ENCODE data around the gene VIPR2.
"Not testable (repeated sequence)": the region's sequence is repeated elsewhere in the genome, so short reads cannot be mapped to it uniquely, and the experiment has no call there.

VIPR2 gene

DNA sequence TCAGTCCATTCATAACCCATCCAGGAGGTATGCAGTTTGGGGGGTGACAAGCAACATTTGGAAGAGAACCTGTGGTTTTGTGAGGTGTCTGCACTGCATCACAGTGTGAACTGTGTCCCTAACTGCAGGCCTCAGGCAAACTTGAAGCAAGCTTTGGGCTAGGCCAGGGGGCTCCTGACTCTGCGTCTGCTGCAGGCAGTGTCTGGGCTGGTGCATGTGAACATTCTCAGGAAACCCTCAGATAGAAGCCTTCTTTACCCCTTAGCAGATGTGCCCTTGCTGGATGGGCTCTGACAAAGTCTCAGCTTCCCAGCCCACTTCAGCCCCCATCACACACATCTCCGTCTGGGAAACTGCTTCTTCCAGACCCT, 61.0 kb downstream of the VIPR2 start:
- Histone ChIP-seq H3K27ac (ENCODE audit: low read depth, low read length) (no peak overlapping the region), H3K27me3 (ENCODE audit: control insufficient read depth, insufficient read depth, low read length) (no peaks in the 10 kb centered on the region), H3K4me3 (ENCODE audit: low read depth, low read length) (no peak overlapping the region), H3K9me3 (ENCODE audit: control insufficient read depth, insufficient read depth, low read length) (no peaks in the 10 kb centered on the region), H3K36me3 (ENCODE audit: control insufficient read depth, insufficient read depth, low read length) (no peaks in the 10 kb centered on the region), H3K4me1 (ENCODE audit: control insufficient read depth, insufficient read depth, low read length) (no peaks in the 10 kb centered on the region), H3K9ac (ENCODE audit: low read depth, low read length) (no peak overlapping the region)

DNA sequence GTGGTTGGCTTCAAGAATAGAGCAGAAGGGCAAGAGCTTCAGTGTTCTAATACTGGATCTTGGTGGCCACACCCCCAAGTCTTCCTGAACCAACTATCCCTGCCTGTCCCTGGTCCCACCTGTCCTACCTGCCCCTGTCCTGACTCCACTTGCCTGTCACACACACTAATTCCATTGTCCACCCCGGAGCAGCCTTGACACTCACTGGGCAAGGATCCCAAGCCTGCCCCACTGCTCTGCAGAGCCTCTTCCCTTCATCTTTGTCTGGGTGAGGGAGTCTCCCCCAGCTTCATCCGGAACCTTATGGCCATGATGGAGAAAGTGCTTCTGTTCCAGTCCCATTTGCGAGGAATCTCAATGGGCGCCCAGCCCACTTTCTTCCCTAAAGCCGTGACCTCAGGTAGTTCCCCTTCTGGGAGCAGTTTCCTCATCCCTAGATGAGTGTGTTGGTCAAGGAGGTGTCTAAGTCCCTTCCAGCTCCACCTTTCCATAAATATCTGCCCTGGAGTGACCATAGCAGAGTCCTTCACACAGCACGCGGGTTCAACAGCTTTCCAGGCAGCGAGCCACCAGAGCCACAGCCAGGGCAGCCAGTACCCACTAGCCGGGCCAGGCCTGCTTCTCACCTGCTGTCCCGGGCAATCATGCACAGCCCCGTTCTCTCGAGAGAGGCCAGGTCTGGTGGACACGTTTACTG, 61.5 kb downstream of the VIPR2 start:
- no peak overlapping the region for H3K4me3 ChIP-seq (ENCODE audit: low read depth, low read length)
- H3K27ac ChIP-seq (ENCODE audit: low read depth, low read length): no peak overlapping the region
- H3K9ac ChIP-seq (ENCODE audit: low read depth, low read length): no peak overlapping the region
- H3K27me3 ChIP-seq (ENCODE audit: control insufficient read depth, insufficient read depth, low read length): no peaks in the 10 kb centered on the region
- no peaks in the 10 kb centered on the region for H3K36me3 ChIP-seq (ENCODE audit: control insufficient read depth, insufficient read depth, low read length)
- H3K9me3 ChIP-seq (ENCODE audit: control insufficient read depth, insufficient read depth, low read length): no peaks in the 10 kb centered on the region
- no peaks in the 10 kb centered on the region for H3K4me1 ChIP-seq (ENCODE audit: control insufficient read depth, insufficient read depth, low read length)

DNA sequence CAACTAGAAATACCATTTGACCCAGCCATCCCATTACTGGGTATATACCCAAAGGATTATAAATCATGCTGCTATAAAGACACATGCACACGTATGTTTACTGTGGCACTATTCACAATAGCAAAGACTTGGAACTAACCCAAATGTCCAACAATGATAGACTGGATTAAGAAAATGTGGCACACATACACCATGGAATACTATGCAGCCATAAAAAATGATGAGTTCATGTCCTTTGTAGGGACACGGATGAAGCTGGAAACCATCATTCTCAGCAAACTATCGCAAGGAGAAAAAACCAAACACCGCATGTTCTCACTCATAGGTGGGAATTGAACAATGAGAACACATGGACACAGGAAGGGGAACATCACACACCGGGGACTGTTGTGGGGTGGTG, 62.6 kb downstream of the VIPR2 start:
- not testable (repeated sequence) for H3K4me3 ChIP-seq (ENCODE audit: low read depth, low read length); H3K36me3 ChIP-seq (ENCODE audit: control insufficient read depth, insufficient read depth, low read length); H3K9me3 ChIP-seq (ENCODE audit: control insufficient read depth, insufficient read depth, low read length); H3K27me3 ChIP-seq (ENCODE audit: control insufficient read depth, insufficient read depth, low read length); H3K4me1 ChIP-seq (ENCODE audit: control insufficient read depth, insufficient read depth, low read length); H3K9ac ChIP-seq (ENCODE audit: low read depth, low read length); H3K27ac ChIP-seq (ENCODE audit: low read depth, low read length)

DNA sequence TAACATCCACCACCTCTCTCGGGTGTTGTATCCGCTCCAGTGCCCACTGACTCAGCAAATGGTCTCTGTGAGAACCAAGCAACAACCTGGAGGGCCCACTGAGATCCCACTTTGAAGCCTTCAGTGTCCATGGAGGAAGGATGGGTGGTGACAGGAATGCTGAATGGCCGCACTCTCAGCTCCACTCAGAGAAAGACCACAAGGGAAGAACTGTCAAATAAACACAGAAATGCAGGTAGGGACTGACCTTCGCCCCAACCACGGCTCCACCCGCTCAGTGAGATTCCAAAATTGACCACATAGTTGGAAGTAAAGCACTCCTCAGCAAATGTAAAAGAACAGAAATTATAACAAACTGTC, 65.8 kb downstream of the VIPR2 start:
- H3K36me3 ChIP-seq (ENCODE audit: control insufficient read depth, insufficient read depth, low read length): no peaks in the 10 kb centered on the region
- H3K27me3 ChIP-seq (ENCODE audit: control insufficient read depth, insufficient read depth, low read length): no peaks in the 10 kb centered on the region
- H3K9me3 ChIP-seq (ENCODE audit: control insufficient read depth, insufficient read depth, low read length): no peaks in the 10 kb centered on the region
- no peak overlapping the region for H3K4me3 ChIP-seq (ENCODE audit: low read depth, low read length)
- H3K9ac ChIP-seq (ENCODE audit: low read depth, low read length): no peak overlapping the region
- H3K27ac ChIP-seq (ENCODE audit: low read depth, low read length): no peak overlapping the region
- no peaks in the 10 kb centered on the region for H3K4me1 ChIP-seq (ENCODE audit: control insufficient read depth, insufficient read depth, low read length)

DNA sequence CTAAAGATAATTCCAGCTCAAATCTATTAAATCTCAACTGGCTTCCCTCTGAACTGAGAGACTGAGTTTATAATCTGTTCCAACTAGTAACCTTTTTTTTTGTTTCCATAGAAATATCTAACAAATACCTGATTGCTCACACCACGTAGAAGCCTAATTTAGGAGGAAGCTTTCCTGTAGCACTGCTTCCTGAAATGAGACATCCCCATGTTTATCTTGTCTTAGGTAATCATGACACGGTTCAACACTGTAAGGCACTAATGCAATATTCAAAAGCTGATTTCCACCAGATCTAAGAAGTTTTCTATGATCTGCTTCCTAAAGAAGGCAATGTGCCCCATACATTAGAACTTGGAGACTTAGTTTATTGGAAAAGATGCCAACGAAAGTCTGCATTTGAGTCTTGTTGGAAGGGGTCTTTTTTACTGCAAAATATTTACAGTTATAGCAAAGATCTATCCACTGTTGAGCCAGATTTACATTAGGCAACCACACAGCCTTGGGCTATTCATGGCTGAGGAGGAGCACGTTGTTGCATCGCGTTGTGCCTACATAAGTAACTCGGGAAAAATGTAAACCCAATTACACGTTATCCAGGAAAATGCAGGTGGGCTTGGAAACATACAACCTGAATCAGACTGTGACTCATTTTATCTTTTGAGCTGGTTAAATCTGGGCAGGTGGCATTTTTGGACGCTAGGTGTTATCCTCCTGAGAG, 66.3 kb downstream of the VIPR2 start:
- Histone ChIP-seq H3K4me1 (ENCODE audit: control insufficient read depth, insufficient read depth, low read length) (no peaks in the 10 kb centered on the region), H3K36me3 (ENCODE audit: control insufficient read depth, insufficient read depth, low read length) (no peaks in the 10 kb centered on the region), H3K27me3 (ENCODE audit: control insufficient read depth, insufficient read depth, low read length) (no peaks in the 10 kb centered on the region)

DNA sequence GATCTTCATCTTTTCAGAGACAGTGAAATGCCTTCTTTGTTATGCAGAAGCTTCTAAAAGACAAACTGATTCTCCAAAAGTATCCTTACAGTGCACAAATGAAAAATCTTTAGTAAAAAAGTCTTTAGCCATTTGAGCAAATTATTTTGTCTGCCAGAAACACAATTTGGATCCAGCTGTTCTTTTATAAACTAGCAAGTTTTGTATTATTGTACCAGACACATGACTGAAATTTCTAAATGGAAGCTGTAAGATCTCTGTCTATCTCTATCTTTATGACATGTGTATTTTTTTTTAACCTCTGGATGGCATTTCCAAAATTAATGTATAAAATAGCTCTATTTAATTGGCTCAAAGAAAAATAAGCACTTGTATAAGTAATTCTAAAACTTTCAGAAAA, 68.3 kb downstream of the VIPR2 start:
- no peaks in the 10 kb centered on the region for H3K36me3 ChIP-seq (ENCODE audit: control insufficient read depth, insufficient read depth, low read length)
- no peak overlapping the region for H3K4me3 ChIP-seq (ENCODE audit: low read depth, low read length)

More for the DNA sequence above, 66.3 kb downstream of the VIPR2 start:
- Histone ChIP-seq H3K9me3 (ENCODE audit: control insufficient read depth, insufficient read depth, low read length) (no peaks in the 10 kb centered on the region), H3K9ac (ENCODE audit: low read depth, low read length) (no peak overlapping the region), H3K4me3 (ENCODE audit: low read depth, low read length) (no peak overlapping the region), H3K27ac (ENCODE audit: low read depth, low read length) (no peak overlapping the region)

DNA sequence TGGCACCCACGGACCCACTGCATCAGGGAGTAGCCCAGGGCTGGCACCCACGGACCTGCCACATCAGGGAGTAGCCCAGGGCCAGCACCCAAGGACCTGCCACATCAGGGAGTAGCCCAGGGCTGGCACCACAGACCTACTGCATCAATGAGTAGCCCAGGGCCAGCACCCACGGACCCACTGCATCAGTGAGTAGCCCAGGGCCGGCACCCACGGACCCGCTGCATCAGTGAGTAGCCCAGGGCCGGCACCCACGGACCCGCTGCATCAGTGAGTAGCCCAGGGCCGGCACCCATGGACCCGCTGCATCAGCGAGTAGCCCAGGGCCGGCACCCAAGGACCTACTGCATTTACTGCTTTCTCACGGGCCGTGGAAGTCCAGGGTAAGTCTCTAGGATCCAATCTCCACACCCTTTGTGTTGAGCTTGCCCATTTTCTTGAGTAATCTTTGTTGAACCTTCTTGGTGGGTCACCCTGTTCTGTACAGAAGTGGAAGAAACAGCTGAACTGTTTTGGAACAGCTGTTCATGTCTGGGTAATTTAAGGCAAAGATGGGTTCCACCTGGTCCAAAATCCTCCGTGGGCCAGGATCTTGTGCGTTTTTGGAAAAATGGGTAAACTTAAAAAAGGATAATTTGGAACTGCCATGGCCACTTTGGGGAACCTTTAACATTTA, 69.0 kb downstream of the VIPR2 start:
- Histone ChIP-seq H3K9me3 (ENCODE audit: control insufficient read depth, insufficient read depth, low read length) (no peaks in the 10 kb centered on the region), H3K27me3 (ENCODE audit: control insufficient read depth, insufficient read depth, low read length) (no peaks in the 10 kb centered on the region), H3K9ac (ENCODE audit: low read depth, low read length) (no peak overlapping the region), H3K27ac (ENCODE audit: low read depth, low read length) (no peak overlapping the region), H3K4me1 (ENCODE audit: control insufficient read depth, insufficient read depth, low read length) (no peaks in the 10 kb centered on the region), H3K36me3 (ENCODE audit: control insufficient read depth, insufficient read depth, low read length) (no peaks in the 10 kb centered on the region), H3K4me3 (ENCODE audit: low read depth, low read length) (no peak overlapping the region)

More for the DNA sequence above, 68.3 kb downstream of the VIPR2 start:
- Histone ChIP-seq H3K27ac (ENCODE audit: low read depth, low read length) (no peak overlapping the region), H3K9ac (ENCODE audit: low read depth, low read length) (no peak overlapping the region), H3K27me3 (ENCODE audit: control insufficient read depth, insufficient read depth, low read length) (no peaks in the 10 kb centered on the region), H3K4me1 (ENCODE audit: control insufficient read depth, insufficient read depth, low read length) (no peaks in the 10 kb centered on the region), H3K9me3 (ENCODE audit: control insufficient read depth, insufficient read depth, low read length) (no peaks in the 10 kb centered on the region)

DNA sequence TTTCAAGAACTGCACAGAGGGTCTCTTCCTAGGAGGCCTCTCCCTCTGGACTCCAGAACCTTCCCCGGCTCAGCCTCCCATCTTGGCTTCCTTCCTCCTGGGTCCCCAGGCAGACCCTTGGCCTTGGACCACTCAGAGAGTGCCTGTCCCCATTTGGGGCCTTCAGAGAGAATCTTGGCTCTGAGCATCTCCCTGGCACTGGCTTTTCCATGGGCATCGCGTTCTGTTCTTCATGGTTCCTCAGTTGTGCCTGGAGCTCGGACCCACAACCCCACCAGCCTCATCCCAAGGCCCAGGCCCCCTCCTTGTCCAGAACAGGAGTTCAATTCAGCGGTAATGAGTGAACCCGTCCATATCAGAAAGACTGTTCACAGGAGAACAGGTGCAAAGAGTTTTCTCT, 73.4 kb downstream of the VIPR2 start:
- Histone ChIP-seq H3K4me1 (ENCODE audit: control insufficient read depth, insufficient read depth, low read length) (no peaks in the 10 kb centered on the region), H3K27ac (ENCODE audit: low read depth, low read length) (no peak overlapping the region), H3K9ac (ENCODE audit: low read depth, low read length) (no peak overlapping the region), H3K27me3 (ENCODE audit: control insufficient read depth, insufficient read depth, low read length) (no peaks in the 10 kb centered on the region), H3K4me3 (ENCODE audit: low read depth, low read length) (no peak overlapping the region), H3K36me3 (ENCODE audit: control insufficient read depth, insufficient read depth, low read length) (no peaks in the 10 kb centered on the region), H3K9me3 (ENCODE audit: control insufficient read depth, insufficient read depth, low read length) (no peaks in the 10 kb centered on the region)

DNA sequence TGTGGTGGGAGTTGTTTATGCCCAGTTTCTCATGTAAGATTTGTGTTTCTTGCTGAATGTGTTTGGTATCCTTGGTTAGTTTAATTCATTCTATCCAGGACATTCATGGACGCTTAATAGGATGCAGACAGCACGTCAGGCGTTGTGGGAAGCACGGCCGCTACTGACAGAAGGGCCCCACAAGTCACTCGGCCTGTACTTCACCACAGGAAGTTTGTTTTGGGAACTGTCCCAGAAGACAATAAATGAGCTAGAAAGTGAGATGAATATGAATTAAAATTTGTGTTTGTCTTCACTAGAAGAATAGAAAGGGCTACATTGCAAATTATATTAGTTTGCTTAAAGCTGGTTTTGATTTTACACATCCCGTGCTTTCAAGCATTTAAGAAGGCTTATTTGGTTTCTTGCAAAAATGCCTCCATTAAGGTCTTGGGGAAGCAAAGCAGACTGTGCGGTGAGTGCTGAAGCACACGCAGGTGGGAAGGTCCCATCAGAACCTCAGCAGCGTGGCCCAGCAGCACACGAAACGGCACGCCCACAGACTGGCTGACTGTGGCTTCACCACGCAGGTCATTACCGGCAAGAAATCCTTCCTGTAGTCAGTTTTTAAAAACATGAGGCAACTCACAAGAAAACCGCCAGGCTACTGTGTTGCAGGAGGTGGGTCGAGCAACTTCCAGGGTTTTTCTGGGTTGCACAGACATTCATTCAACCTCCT, 74.1 kb downstream of the VIPR2 start:
- no peaks in the 10 kb centered on the region for H3K4me1 ChIP-seq (ENCODE audit: control insufficient read depth, insufficient read depth, low read length)
- no peak overlapping the region for H3K9ac ChIP-seq (ENCODE audit: low read depth, low read length)
- H3K27me3 ChIP-seq (ENCODE audit: control insufficient read depth, insufficient read depth, low read length): no peaks in the 10 kb centered on the region
- no peak overlapping the region for H3K27ac ChIP-seq (ENCODE audit: low read depth, low read length)
- H3K4me3 ChIP-seq (ENCODE audit: low read depth, low read length): no peak overlapping the region
- H3K36me3 ChIP-seq (ENCODE audit: control insufficient read depth, insufficient read depth, low read length): no peaks in the 10 kb centered on the region
- no peaks in the 10 kb centered on the region for H3K9me3 ChIP-seq (ENCODE audit: control insufficient read depth, insufficient read depth, low read length)

DNA sequence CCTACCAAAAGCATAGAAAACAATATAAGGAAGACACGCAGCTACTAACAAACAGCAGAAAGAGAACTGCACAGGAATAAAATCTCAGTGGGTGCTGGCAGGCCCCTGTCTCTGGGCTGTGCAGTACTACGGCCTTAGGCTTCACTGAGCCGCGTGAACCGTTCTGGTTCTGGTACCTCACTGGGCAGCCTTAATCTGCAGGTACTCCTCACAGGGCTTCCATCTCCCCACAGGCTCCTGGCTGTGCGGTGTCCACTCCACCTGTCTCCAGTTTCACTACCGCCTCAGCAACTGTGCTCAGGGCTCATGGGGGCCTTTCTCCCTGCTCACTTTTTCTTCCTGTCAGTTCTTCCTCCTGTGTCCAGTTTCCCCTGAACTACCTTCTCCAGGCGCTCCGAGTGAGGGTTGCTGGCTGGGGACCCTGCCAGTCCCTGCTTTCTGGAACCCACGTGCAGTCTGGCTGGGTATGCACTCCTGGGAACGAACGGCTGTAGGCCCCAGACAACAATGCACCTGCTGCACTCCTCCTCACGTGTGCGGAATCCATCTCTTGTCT, 75.7 kb downstream of the VIPR2 start:
- Histone ChIP-seq H3K36me3 (ENCODE audit: control insufficient read depth, insufficient read depth, low read length) (no peaks in the 10 kb centered on the region), H3K27ac (ENCODE audit: low read depth, low read length) (no peak overlapping the region)

DNA sequence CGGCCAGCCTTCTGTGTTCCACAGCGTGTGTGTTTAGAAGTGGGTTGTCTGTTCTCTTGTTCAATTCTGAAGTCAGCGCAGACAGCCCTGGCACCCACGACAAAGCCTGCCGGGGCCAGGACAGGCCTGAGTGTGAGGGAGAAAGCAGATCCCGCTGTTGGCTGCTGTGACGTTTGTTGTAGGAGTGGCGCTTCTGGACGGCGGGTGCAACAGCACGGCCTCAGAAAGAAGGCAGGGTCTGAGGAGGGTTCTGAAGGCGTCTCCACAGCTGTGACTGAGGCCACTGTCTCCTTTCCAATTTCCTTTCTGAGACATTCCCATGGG, 76.2 kb downstream of the VIPR2 start:
- no peak overlapping the region for H3K9ac ChIP-seq (ENCODE audit: low read depth, low read length)
- no peaks in the 10 kb centered on the region for H3K36me3 ChIP-seq (ENCODE audit: control insufficient read depth, insufficient read depth, low read length)
- H3K27me3 ChIP-seq (ENCODE audit: control insufficient read depth, insufficient read depth, low read length): no peaks in the 10 kb centered on the region
- no peak overlapping the region for H3K27ac ChIP-seq (ENCODE audit: low read depth, low read length)
- H3K4me3 ChIP-seq (ENCODE audit: low read depth, low read length): no peak overlapping the region
- H3K9me3 ChIP-seq (ENCODE audit: control insufficient read depth, insufficient read depth, low read length): no peaks in the 10 kb centered on the region
- no peaks in the 10 kb centered on the region for H3K4me1 ChIP-seq (ENCODE audit: control insufficient read depth, insufficient read depth, low read length)

More for the DNA sequence above, 75.7 kb downstream of the VIPR2 start:
- Histone ChIP-seq H3K9me3 (ENCODE audit: control insufficient read depth, insufficient read depth, low read length) (no peaks in the 10 kb centered on the region), H3K9ac (ENCODE audit: low read depth, low read length) (no peak overlapping the region), H3K4me1 (ENCODE audit: control insufficient read depth, insufficient read depth, low read length) (no peaks in the 10 kb centered on the region), H3K4me3 (ENCODE audit: low read depth, low read length) (no peak overlapping the region), H3K27me3 (ENCODE audit: control insufficient read depth, insufficient read depth, low read length) (no peaks in the 10 kb centered on the region)

Measured in HUES48 (cell line).